GM21576 (cell line): ENCODE results near the gene LGALS7.
"Not testable (repeated sequence)": the region's sequence is repeated elsewhere in the genome, so short reads cannot be mapped to it uniquely, and the experiment has no call there.

Source experiments
- ATAC-seq: cut with Tn5 transposase; IDR thresholded peaks from one replicate; pipeline ENCODE4 v1.9.1; 2021; ENCODE audit warnings: mild to moderate bottlenecking, moderate library complexity; ENCODE audit not compliant: unreplicated experiment

LGALS7 gene

DNA sequence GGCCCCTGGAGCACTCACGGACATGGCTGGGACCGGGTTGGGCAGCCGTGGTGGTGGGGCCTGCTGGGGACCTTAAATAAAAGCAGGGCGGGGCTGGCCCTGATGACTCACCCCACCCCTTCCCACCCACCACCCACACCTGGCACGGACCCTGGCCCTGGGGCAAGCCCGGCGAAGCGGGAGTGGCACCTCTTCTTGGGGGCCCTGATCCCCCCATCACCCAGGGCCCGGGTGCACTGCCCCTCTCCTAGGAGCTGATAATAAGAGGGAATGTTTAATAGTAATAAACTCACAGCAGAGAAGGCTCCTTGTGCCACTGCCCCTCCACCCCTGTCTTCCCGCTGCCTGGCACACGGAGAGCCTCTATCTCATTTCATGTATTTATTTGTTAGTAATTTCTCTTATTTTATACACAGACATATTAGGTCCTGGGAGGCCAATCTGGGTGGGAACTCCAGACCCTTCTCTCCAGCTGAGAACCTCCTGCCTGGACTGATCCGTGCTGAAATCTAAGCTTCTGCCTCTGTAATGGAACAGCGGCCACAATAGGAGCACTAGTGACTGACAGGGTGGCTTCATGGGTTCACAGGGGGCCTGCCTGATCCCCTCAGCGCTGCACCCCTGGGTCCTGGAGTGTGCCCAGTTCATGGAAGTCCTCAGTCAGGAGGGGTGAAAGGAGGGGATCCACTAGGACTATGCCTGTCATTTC lies at the start of gene LGALS7:
TSS of gene LGALS7 (minus strand) at position 49 of the 709 bp plus-strand sequence. CDS start at position 24, 25 bp downstream.
- ATAC-seq = no peak

DNA sequence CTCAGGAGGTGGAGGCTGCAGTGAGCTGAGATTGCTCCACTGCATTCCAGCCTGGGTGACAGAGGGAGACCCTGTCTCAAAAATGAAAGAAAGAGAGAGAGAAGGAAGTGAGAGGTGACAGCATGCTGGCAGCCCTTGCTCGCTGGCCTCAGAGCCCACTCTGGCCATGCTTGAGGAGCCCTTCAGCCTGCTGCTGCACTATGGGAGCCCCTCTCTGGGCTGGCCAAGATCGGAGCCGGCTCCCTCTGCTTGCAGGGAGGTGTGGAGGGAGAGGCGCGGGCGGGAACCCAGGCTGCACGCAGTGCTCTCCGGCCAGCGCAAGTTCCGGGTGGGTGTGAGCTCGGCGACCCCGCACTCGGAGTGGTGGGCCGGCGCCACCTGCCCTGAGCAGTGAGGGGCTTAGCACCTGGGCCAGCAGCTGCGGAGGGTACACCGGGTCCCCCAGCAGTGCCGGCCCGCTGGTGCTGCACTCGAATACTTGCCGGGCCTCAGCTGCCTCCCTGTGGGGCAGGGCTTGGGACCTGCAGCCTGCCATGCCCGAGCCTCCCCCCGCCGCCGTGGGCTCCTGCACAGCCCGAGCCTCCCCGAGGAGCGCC lies 48.0 kb upstream of the LGALS7 start:
- ATAC-seq = not testable (repeated sequence)

DNA sequence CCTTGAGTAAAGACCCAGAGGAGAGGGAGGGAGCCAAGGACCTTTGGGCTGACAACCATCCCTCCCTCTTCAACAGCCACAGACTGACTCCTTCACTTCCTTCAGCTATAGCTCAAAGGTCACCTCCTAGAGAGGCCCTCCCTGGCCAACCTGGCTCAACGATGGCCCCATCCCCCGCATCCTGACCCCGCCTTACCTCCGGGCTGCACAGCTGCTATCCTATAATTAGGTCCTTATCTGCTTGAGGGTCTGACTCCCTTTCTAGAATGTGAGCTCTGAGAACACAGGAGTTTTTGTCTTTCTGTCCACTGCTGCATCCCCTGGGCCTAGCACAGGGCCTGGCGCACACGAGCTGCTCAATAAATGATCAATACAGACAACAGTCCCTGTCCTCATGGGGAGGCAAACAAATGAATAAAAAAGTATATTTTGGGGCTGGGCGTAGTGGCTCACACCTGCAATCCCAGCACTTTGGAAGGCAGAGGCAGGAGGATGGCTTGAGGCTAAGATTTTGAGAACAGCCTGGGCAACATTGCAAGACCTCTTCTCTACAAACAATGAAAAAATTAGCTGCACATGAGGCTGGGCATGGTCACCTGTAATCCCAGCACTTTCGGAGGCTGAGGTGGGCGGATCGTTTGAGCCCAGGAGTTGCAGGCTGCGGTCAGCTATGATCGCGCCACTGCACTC lies 46.1 kb upstream of the LGALS7 start:
- ATAC-seq = no peak

DNA sequence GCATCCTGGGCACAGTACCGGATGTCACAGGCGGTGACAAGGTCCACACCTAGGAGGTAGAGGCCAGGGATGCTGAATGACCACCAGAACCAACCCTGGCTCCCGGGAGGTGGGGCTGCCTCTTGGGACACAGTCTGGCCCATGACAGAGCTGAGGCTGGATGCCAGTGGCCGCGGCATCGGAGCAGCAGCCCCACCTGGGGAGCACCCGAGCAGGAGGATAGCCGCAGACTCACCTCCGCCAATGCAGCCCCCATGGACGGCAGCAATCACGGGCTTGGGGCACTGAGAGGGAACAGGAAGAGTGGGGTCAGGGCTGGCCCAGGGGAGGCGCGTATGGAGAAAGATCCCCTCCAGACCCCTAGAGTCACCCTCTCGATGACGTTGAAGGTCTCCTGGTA lies 43.8 kb upstream of the LGALS7 start:
- no peak for ATAC-seq

DNA sequence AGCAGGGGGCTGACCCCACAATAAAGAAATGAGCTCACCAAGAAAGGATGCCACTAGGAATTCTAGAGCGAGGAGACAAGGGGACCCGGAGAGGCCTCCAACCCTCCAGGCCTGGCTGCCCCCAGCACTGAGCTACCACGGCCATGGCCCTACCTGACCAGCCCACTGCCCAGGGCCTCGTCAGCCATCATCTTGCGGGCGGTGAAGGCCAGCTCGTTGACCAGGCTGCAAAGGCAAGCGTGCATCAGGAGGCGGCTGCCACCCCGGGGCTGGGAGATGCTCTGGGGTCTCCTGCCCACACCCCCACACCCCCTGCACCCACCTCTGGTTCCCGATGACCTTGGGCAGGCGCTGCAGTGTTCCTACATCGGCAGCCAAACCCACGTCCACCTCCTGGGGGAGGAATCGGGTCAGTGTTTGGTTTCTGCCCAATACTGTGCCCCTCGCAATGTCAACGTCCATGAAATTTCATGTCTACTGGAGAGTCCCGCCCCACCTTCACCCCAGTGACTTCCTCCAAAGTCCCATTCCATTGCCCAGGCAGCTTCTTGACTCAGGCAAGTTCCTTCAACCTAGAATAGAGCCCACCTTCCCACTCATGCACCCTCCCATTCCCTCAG lies 42.9 kb upstream of the LGALS7 start:
- ATAC-seq = no peak

DNA sequence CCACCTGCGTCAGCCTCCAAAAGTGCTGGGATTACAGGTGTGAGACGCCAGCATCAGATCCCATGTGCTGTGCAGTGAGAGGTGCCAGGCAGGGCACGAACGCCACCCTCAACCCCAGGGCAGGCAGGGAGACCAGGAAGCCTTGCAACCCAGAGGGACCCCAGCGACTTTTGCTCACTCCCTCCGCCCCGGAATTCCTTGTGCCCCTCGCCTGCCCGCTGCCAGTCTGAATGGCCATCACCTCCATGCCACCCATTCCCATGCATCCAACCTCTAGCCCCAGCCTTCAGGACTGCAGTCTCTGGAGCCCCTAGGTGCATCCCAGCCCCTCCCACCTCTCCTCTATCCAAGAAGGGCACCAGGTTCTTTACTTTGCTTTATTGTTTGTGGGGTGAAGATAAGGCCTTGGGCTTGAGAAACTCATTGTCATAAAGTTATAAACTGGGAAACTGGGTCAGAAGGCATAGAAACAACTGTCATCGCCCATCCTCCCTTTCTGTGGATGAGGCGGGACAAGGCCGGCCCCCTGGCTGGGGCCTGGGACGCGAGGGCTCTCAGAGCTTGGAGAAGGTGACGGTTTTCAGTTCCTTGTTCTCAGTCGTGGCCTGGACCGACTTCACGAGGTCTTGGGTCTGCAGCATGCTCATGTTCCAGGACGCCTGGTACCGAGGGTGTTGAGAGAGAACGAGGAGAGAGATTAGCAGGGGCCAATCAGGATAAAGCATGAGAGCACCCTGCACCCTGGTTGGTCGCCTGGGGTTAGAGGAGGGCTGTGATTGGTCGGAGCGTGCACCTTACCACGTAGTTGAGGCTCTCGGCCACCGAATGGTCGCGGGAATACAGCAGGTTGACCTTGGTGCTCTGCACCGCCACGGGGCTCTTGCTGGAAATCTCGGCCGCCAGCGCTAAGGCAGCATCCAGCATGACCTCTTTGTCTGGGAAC lies 42.0 kb upstream of the LGALS7 start:
- ATAC-seq = no peak

DNA sequence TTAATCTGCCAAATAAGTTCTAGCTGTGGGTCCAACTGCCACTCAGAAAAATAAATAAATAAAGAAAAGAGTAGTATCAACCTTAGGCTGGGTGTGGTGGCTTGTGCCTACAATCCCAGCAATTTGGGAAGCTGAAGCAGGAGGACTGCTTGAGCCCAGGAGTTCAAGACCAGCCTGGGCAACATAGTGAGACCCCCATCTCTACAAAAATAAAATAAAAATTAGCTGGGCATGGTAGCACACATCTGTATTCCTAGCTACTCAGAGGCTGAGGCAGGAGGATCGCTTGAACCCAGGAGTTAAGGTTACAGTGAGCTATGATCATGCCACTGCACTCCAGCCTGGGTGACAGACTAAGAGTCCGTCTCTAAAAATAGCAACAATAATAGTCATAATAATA lies 40.6 kb upstream of the LGALS7 start:
- not testable (repeated sequence) for ATAC-seq

DNA sequence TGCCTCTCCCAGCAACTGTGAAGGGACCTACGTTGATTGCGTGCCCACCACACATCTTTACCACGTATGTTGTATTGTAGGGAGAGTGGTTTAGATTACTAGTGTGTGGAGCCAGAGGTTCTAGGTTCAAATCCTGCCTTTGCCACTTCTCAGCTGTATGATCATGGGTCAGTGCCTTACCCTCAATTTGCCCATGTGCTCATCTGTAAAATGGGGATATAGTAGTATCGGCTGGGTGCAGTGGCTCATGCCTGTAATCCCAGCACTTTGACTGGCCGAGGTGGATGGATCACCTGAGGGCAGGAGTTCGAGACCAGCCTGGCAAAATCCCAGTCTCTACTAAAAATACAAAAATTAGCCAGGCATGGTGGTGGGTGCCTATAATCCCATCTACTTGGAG lies 40.0 kb upstream of the LGALS7 start:
- ATAC-seq = no peak

DNA sequence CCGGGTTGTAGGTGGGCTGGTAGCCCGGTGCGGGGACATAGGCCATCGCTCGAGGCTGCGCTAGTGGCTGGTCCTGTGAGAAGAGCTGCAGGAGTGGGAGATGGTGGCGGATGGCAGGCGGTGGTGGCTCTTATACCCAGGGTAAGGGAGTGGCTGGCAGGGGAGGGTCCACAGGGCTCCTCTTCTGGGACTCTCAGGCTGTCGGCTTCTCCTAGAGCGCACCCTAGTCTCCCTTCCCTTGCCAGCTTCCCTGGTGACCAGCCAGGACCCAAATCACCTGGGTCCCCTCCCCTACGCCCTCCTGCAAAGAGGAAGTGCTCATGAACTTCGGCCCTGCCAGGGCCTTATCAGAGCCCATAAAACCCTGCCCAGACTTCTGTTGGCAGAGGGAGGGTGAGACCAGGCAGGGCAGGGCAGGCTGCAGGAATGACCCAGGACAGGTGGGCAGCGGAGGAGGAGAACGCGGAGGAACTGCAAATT lies 39.6 kb upstream of the LGALS7 start, which contains the start of gene LGALS4:
TSS of gene LGALS4 (minus strand) at position 105 of the 480 bp plus-strand sequence. CDS start at position 46, 59 bp downstream.
- ATAC-seq = no peak

DNA sequence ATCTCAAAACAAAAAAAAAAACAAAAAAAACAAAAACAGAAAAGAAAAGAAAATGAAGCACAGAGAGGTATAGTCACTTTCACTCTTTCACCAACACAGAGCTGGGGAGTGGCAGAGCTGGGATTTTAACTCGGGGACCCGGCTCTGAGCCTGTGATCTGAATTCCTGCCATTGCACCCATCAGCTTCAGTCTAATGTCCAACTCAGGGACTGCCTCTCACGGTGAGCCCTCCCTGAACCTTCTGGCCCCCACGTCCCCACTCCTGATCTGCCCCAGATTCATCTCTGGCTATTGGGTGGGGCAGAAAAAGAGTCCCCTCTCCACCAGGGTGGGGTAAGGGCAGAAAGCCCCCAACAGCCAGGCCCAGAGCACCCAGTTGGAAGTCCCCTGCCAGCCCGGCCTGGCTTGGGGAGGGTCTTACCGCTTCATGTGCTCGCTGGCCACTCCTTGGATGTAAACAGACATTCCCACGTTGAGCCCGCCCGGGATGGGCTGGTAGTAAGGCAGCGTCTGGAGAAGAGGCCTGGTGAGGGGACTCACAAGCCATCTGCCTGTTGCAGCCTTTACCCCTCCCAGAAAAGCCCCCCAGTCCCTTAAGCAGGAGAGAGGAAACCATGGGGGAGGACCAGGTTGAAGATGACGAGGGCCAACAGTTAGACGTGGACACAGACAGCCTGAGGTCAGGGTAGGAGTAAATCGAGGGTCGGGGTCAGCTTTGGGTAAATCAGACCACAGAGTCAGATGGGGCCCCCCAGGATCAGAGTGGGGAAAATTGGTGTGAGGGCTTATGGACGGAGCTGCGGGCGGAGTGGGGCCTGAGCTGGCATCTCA lies 38.9 kb upstream of the LGALS7 start:
- ATAC-seq = no peak

DNA sequence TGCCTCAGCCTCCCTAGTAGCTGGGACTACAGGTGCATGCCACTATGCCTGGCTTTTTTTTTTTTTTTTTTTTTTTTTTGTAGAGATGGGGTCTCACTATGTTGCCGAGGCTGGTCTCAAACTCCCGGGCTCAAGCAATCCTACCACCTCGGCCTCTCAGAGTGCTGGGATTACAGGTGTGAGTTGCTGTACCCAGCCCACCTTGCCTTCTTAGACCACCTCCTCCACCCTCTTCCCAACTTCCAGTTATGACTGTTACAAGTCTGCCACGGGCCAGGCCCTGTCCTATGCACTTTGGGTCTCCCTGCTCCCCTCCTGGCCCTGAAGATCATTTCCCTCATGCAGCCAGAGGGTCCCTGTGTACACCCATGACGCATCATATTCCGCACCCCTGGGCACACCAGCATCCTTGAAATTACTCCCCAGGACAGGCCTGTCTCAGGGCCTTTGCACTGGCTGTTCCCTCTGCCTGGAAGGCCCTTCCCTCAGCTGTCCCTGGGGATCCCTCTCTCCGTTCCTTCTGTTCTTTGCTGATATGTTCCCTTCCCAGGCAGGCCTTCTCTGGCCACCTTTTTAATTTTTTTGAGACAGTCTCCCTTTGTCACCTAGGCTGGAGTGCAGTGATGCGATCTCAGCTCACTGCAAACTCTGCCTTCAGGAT lies 36.4 kb upstream of the LGALS7 start:
- no peak for ATAC-seq

DNA sequence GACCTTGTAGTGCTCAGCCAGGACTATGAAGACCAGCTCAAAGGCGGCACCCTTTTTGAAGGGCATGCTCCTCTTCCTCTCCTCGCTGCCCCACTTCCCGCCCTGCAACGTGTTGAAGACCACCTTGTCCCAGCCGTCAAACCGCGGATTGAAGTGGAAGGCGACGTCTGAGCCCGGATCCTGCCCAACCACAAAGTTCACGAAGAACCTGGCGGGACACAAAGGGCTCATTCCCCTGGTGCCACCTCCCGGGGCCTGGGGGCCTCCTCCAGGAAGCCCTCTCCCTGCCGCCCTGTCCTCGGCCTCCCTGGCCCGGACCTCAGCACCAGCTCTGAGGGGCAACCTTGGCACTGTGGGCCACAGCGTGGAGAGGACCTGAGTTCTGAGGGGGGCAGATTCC lies 35.4 kb upstream of the LGALS7 start:
- no peak for ATAC-seq

DNA sequence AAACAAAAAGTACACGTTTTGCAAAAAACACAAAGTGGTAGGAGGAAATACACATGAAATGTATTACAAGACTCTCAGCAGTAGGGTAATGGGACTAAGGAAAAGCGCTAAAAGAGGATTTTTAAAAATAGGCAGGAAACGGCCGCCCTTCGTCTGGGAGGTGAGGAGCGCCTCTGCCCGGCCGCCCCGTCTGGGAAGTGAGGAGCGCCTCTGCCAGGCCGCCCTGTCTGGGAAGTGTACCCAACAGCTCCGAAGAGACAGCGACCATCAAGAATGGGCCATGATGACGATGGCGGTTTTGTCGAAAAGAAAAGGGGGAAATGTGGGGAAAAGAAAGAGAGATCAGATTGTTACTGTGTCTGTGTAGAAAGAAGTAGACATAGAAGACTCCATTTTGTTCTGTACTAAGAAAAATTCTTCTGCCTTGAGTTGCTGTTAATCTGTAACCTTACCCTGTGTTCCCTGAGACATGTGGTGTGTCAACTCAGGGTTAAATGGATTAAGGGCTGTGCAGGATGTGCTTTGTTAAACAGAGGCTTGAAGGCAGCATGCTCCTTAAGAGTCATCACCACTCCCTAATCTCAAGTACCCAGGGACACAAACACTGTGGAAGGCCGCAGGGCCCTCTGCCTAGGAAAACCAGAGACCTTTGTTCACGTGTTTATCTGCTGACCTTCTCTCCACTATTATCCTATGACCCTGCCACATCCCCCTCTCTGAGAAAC lies 34.2 kb upstream of the LGALS7 start:
- not testable (repeated sequence) for ATAC-seq

DNA sequence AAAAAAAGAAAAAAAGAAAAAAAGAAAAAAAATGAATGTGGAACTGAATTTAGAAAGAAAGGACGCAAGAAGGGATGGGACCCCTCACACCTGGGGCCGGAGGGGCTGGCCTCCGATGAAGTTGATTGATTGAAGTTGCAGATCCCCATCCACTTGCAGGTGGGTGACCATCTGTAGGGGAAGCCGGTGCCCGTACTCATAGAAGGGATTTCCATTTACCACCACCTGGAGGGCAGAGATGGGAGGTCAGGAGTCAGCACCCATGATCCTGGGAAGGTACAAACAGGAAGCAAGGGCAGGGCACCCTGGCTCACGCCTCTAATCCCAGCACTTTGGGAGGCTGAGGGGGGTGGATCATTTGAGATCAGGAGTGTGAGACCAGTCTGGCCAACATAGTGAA lies 33.1 kb upstream of the LGALS7 start:
- no peak for ATAC-seq

DNA sequence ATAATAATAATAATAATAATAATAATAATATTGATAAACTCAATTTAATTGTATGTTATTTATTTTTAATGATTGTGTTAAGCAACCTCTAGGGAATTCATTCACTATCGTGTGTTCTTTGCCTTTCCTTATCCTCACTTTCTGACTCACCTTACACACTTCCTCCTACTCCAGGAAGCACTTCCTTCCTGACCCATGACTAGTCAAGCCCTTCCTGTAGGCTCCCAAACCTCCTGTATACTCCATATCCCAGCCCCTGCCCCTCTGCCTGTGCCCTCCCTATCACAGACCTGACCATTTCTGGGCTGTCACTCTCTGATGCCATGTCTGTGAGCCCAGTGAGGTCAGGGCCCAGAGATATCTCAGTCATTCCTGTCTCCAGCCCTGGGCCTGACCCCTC lies 31.9 kb upstream of the LGALS7 start:
- no peak for ATAC-seq

DNA sequence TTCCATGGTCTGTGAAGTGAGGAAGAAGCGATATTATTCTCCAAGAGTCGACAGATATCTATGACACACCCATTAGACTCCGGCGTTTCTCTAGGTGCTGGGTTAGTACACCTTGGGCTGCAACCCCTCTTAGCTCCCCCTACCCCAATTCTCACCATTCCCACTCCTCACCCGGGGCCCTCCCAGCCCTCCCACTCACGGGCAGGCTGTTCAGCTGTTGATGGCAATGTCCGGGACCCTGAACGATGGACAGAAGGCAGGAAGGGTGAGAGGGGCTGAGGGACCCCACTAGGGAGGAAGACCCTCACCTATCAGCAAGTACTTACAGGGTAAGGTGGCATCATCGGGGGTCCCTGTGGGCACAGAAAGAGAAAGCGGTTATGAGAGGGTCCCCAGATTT lies 30.2 kb upstream of the LGALS7 start:
- no peak for ATAC-seq

DNA sequence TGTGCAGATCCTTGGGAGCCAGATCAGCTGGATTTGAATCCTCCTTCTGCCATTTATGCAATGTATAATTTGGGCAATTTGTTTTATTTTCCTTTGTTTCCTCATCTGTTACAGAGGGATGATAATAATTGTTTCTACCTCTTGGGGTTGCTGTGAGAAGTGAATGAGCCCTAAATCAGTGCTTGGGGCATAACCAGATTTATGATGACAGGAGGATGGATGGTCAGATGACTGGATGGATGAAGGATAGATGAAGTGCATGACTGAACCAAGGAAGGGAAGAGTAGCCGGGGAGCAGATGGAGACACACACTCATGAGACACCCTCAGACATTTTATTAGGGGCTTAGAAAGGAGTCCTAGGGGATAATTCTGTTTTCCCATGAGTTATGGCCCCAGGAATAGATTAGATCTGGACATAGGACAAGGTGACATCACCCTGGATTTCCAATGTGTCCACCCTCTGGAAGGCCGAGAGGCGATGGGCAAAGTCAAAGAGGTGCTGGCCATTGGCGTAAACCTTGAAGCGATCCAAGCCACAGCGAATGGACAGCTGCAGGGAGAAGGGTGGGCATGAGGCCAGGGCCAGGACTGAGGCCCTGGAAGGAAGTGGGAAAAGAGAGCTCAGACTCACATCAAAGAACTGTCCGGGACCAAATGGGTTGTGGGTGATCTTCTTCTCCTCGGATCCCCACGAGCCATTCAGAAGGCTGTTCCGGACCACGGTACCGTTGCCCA lies 28.2 kb upstream of the LGALS7 start:
- no peak for ATAC-seq
